OCI-LY1 (cell line): Measurements from ENCODE around the gene CSTF1.

ENCODE experiments used
- EZH2 ChIP-seq: fragments of 200-600 bp; sonication (generic), shearing (Covaris generic); IDR thresholded peaks from 2 replicates; pipeline ENCODE4 v1.8.0; 2017; ENCODE audit warnings: borderline replicate concordance, mixed run types, mild to moderate bottlenecking, antibody characterized with exemption, low read length, moderate library complexity, mixed read lengths
- TF ChIP-seq, protein P1 (sequence below): fragments of 200-600 bp; sonication (generic), shearing (Covaris generic); IDR thresholded peaks from 2 replicates; pipeline ENCODE4 v1.5.1; 2017; ENCODE audit warnings: mild to moderate bottlenecking, antibody characterized with exemption, low read length, moderate library complexity, mixed read lengths

DNA sequence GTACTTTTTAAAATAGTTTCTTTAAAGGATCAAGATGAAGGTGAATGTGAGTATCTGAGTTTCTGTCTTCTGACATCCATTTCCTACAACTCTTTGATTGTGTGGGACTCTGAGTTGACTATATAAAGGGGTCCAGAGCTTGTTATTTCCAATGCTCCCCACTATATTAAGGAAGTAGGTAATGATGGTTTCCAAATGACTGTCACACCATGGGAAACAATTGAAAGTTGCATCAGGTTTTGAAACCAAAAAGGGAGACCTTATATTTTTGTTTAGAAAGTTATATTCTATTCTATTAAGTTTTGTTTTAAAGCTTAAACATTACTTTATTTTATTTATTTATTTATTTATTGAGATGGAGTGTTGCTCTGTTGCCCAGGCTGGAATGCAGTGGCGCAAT is 30.8 kb downstream of the CSTF1 start:
- TF ChIP-seq, protein P1, sequence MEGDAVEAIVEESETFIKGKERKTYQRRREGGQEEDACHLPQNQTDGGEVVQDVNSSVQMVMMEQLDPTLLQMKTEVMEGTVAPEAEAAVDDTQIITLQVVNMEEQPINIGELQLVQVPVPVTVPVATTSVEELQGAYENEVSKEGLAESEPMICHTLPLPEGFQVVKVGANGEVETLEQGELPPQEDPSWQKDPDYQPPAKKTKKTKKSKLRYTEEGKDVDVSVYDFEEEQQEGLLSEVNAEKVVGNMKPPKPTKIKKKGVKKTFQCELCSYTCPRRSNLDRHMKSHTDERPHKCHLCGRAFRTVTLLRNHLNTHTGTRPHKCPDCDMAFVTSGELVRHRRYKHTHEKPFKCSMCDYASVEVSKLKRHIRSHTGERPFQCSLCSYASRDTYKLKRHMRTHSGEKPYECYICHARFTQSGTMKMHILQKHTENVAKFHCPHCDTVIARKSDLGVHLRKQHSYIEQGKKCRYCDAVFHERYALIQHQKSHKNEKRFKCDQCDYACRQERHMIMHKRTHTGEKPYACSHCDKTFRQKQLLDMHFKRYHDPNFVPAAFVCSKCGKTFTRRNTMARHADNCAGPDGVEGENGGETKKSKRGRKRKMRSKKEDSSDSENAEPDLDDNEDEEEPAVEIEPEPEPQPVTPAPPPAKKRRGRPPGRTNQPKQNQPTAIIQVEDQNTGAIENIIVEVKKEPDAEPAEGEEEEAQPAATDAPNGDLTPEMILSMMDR: no peak
- no peak for TF ChIP-seq EZH2
